COLO829 (cell line): ENCODE results near the gene CDC42.

ENCODE experiments used
- DNase-seq: peaks from one replicate; pipeline ENCODE4 v3.0.0; 2012; ENCODE audit warnings: low spot score

The CDC42 gene

GRCh38 chr1:22131062-22131461 is 78.6 kb downstream of the CDC42 start:
- DNase-seq, result no peak

- DNase-seq, result peak; percentile 30
These were observed 79.5 kb downstream of the CDC42 start for GRCh38 chr1:22131875-22132486.

DNA sequence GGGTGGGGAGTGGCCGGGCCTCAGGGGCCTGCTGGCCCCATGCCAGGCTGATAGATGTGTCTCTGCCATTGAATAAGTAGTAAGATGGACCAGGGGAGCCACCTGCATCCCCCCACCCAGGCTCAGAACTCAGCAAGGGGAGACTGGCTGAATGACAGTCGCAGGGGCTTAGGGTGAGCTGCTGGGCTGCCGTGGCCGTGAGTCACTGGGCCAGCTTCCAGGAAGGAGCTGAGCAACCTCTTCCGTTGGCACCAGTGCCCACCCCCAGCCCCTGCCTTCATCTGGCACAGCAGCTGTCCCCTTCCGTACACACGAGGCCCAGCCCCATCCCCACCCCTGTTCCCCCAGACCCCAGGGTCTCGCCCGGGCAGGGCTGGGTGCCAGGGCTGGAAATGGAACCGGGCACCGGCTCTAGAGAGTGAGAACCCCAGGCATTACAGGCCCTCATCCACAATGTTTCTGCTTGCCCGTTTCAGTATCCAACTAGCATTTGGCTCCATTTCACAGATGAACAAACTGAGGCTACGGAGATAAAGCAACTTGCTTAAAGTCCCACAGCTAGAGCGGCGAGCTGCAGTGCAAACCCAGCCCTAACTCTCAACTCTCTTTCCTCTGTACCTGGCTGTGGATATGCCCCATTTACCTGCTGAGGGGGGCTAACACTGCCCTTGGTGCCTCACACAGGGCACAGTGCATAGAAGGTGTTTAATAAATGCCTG is 80.2 kb downstream of the CDC42 start:
- DNase-seq, result no peak

DNA sequence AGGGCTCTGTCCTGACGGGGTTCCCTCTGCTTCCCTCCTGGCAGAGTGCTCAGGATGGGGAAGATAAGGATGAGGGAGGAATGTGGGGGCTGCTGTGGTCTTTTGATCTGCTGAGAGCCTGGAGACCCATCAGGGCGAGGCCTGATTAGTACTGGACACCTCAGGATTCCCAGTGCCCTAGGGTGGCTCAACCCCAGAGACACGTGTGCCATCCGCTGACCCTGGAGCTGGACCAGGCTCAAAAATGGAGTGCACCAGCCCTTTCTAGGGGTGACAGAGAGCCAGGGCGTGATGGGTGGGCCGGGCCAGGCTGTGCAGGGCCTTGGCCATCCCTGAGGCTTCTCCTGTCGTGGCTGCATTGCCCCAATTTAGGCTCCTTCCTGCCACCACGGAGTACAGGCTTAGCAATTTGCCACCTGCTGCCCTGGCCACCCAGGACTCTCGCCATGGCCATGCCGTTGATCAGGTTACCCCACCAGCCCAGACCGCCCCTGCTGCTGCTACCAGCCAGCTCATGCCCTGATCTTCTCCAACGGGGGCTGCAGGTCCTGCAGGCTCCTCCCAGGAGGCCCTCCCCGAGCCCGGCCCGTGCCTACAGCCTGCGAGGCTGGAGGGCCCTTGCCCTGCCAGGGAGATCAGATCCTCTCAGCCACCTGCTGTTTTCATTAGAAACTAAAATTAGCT is 80.9 kb downstream of the CDC42 start:
- DNase-seq, result no peak

DNA sequence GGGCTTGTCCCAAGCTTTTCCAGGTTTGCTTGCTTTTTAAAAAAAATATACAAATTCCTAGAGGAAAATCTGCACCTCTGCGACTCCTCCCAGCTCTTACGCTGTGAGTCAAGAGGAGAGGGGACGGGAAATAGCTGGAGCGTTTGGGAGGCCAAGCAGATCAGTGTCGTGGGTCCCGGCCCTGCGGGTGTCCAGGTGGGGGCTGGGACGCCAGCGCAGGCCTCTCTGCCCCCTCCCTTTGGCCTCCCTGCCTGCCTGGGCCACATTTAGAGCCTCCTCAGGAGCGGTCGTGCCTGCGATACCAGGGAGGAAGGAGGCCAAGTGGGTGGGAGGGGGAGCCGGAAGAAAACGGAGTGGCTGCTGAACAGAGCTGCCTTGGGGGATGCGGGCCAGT is 81.4 kb downstream of the CDC42 start:
- DNase-seq, result no peak

- DNase-seq, result no peak
These were observed 84.7 kb downstream of the CDC42 start for GRCh38 chr1:22137004-22137720.

DNA sequence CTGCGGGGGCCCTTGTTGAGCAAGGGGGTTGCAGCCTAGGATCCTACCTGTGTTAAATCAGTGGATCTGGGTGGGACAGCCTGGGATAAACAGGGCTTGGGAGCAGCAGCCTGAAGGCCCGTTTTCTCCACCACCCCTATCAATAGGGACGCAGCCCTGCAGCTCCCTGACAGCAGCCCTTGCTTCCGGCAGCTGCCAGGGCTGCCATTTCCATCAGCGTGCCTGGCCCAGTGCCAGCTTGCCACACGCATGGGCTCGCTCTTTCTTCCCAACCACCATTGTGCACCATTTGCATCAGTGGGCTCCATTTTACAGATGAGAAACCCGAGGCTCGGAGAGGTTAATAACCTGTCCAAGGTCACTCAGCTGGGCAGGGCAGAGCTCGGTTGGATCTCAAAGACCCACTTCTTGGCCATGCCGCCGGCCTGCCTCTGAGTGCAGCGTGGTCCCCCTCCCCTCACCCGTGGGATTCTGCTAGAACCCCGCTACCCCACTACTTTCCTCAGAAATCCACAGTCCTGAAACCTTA is 86.6 kb downstream of the CDC42 start:
- DNase-seq, result no peak

DNA sequence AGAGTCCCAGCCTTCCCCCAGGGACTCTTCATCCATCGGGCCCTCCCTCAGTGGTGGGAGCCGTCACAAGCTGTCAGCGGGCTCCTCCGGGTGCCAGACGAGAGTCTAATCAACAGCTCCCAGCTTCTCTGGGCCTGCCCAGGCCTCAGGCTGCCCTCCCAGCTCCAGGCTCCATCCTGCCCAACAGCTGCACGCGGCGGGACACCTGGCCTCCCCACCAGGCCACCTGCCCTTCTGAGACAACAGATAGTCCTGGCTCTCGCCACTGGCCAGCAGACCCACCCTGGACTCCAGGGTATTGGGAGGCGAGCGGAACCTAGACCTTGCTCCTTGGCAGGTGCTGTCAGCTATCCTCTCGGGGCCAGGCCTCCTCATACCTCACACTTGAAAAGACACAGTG is 87.3 kb downstream of the CDC42 start:
- no peak for DNase-seq
